SK-N-SH (cell line): ENCODE results near the gene GOLGA6L1.

ENCODE experiments used
- FOXM1 ChIP-seq: IDR thresholded peaks from 2 replicates; pipeline ENCODE4 v1.4.0; 2012; ENCODE audit warnings: low read depth, mild to moderate bottlenecking
- GATA2 ChIP-seq: sonication (generic); formaldehyde crosslinking; IDR thresholded peaks from 2 replicates; pipeline ENCODE4 v1.5.0; 2020; ENCODE audit warnings: mild to moderate bottlenecking, missing genetic modification reagents
- RAD21 ChIP-seq: IDR thresholded peaks from 2 replicates; pipeline ENCODE4 v1.6.1; 2012; ENCODE audit warnings: mild to moderate bottlenecking, low read length
- TF ChIP-seq, protein P1 (sequence below): fragments of 200-600 bp; sonication (generic); IDR thresholded peaks from 2 replicates; pipeline ENCODE4 v1.6.1; 2017; ENCODE audit warnings: antibody characterized with exemption, mild to moderate bottlenecking, moderate library complexity
- TF ChIP-seq, protein P2 (sequence below): IDR thresholded peaks from 2 replicates; pipeline ENCODE4 v1.4.0; 2012; ENCODE audit warnings: low read depth

- TF ChIP-seq GATA2 (CRISPR knock-in tag) (no peak), FOXM1 (no peak), RAD21 (no peak)
- TF ChIP-seq, protein P1, sequence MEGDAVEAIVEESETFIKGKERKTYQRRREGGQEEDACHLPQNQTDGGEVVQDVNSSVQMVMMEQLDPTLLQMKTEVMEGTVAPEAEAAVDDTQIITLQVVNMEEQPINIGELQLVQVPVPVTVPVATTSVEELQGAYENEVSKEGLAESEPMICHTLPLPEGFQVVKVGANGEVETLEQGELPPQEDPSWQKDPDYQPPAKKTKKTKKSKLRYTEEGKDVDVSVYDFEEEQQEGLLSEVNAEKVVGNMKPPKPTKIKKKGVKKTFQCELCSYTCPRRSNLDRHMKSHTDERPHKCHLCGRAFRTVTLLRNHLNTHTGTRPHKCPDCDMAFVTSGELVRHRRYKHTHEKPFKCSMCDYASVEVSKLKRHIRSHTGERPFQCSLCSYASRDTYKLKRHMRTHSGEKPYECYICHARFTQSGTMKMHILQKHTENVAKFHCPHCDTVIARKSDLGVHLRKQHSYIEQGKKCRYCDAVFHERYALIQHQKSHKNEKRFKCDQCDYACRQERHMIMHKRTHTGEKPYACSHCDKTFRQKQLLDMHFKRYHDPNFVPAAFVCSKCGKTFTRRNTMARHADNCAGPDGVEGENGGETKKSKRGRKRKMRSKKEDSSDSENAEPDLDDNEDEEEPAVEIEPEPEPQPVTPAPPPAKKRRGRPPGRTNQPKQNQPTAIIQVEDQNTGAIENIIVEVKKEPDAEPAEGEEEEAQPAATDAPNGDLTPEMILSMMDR, result no peak
- TF ChIP-seq, protein P2, sequence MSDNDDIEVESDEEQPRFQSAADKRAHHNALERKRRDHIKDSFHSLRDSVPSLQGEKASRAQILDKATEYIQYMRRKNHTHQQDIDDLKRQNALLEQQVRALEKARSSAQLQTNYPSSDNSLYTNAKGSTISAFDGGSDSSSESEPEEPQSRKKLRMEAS, result no peak
Measured at GRCh38 chr15:23079766-23080165, 56.9 kb downstream of the GOLGA6L1 start.
